Natural killer cell treated with Interleukin-12 subunit alpha and Interleukin-12 subunit beta and Interleukin-15 and Interleukin-18, amount 100 ng/mL, for 72 hours (primary cell): Measurements from ENCODE around the gene TNFRSF1B. TPM values are rescaled to one million over a fixed set of nuclear protein-coding genes. Genes with fewer than 3 reads are reported as not detected.

Experiments
- ATAC-seq, 2 donors: fragments of 150-1000 bp; cut with Tn5 transposase in 1 of 2; sonication (Bioruptor Pico), chemical (Tn5 transposase) in 1 of 2; 2 replicates each; pipeline ENCODE4 v1.10.0; 2021
- DNase-seq: peaks from one replicate; pipeline ENCODE4 v3.0.0; 2022; ENCODE audit warnings: low spot score
- H3K27ac Mint-ChIP-seq, 2 donors: 1 replicate in 1 of 2; 2 replicates in 1 of 2; pipeline ENCODE4 v1.8.0; 2022; ENCODE audit warnings: mixed read lengths in 2 of 2, mild to moderate bottlenecking in 1 of 2, moderate library complexity in 1 of 2
- H3K27me3 Mint-ChIP-seq, 2 donors: 1 replicate in 1 of 2; 2 replicates in 1 of 2; pipeline ENCODE4 v1.8.0; 2022; ENCODE audit warnings: mixed read lengths in 2 of 2
- H3K36me3 Mint-ChIP-seq: one replicate; pipeline ENCODE4 v1.8.0; 2022; ENCODE audit warnings: mixed read lengths
- H3K4me1 Mint-ChIP-seq, 2 donors: 1 replicate in 1 of 2; 2 replicates in 1 of 2; pipeline ENCODE4 v1.8.0; 2022; ENCODE audit warnings: low read depth in 2 of 2, mixed read lengths in 2 of 2, mild to moderate bottlenecking in 1 of 2
- H3K4me3 Mint-ChIP-seq: one replicate; pipeline ENCODE4 v1.8.0; 2022; ENCODE audit warnings: mixed read lengths
- H3K9me3 Mint-ChIP-seq: 2 replicates; pipeline ENCODE4 v1.8.0; 2022; ENCODE audit warnings: mixed read lengths
- total RNA-seq, 2 donors: library from RNA; stranded (reverse); gene quantifications; one replicate each; pipeline ENCODE4 v1.2.3, GENCODE V29; 2022

The TNFRSF1B gene
- total RNA-seq, 2 donors from 2014 or later: 452 to 479 TPM

GRCh38 chr1:12169442-12170135, 2.8 kb downstream of the TNFRSF1B start:
- H3K4me1 Mint-ChIP-seq: peaks cover 65 to 69% of the 10 kb centered on the region in 2 donors
- H3K9me3 Mint-ChIP-seq: no peaks in the 10 kb centered on the region
- H3K36me3 Mint-ChIP-seq: peaks cover 26% of the 10 kb centered on the region
- peak overlapping the region; percentile 99 for H3K27ac Mint-ChIP-seq
- no peak for DNase-seq
- ATAC-seq: no peak
- H3K4me3 Mint-ChIP-seq: peak overlapping the region; percentile 100
- H3K27me3 Mint-ChIP-seq: no peaks in the 10 kb centered on the region

GRCh38 chr1:12170263-12170671, 3.5 kb downstream of the TNFRSF1B start:
- Mint-ChIP-seq H3K27me3 (no peaks in the 10 kb centered on the region), H3K4me1 (peaks cover 64 to 66% of the 10 kb centered on the region in 2 donors), H3K36me3 (peaks cover 26% of the 10 kb centered on the region), H3K9me3 (no peaks in the 10 kb centered on the region), H3K4me3 (peak overlapping the region; percentile 100), H3K27ac (peak overlapping the region; percentile 99)
- ATAC-seq (no peak), DNase-seq (no peak)

- peak in 1 of 2 donors; percentile 36 for ATAC-seq
- H3K36me3 Mint-ChIP-seq: peaks cover 26% of the 10 kb centered on the region
- peak overlapping the region; percentile 100 for H3K4me3 Mint-ChIP-seq
- no peaks in the 10 kb centered on the region for H3K9me3 Mint-ChIP-seq
- H3K27ac Mint-ChIP-seq: peak overlapping the region; percentile 99
- H3K27me3 Mint-ChIP-seq: no peaks in the 10 kb centered on the region
- peaks cover 73 to 76% of the 10 kb centered on the region in 2 donors for H3K4me1 Mint-ChIP-seq
- DNase-seq: no peak
Observed at GRCh38 chr1:12171206-12172041, 4.6 kb downstream of the TNFRSF1B start.

- H3K4me1 Mint-ChIP-seq: peaks cover 75 to 81% of the 10 kb centered on the region in 2 donors
- no peaks in the 10 kb centered on the region for H3K9me3 Mint-ChIP-seq
- no peaks in the 10 kb centered on the region for H3K27me3 Mint-ChIP-seq
- H3K36me3 Mint-ChIP-seq: peaks cover 26% of the 10 kb centered on the region
- ATAC-seq (peak in 1 of 2 donors; percentile 7), DNase-seq (no peak)
- peak overlapping the region; percentile 100 for H3K4me3 Mint-ChIP-seq
- peak overlapping the region; percentile 99 for H3K27ac Mint-ChIP-seq
Observed at GRCh38 chr1:12172042-12172851, 5.5 kb downstream of the TNFRSF1B start.

- Mint-ChIP-seq H3K4me1 (peaks cover 81 to 82% of the 10 kb centered on the region in 2 donors), H3K4me3 (peak overlapping the region; percentile 100), H3K9me3 (no peaks in the 10 kb centered on the region), H3K27me3 (no peaks in the 10 kb centered on the region), H3K36me3 (peaks cover 18% of the 10 kb centered on the region), H3K27ac (peak overlapping the region; percentile 99)
- DNase-seq: no peak
- no peak for ATAC-seq
Observed at GRCh38 chr1:12173041-12173509, 6.3 kb downstream of the TNFRSF1B start.

GRCh38 chr1:12173631-12174121, 6.9 kb downstream of the TNFRSF1B start:
- Mint-ChIP-seq H3K36me3 (peaks cover 14% of the 10 kb centered on the region), H3K4me3 (peak overlapping the region; percentile 100)
- ATAC-seq: peak; percentile 69

GRCh38 chr1:12174924-12175810, 8.4 kb downstream of the TNFRSF1B start:
- H3K9me3 Mint-ChIP-seq: no peaks in the 10 kb centered on the region
- ATAC-seq: no peak
- H3K27ac Mint-ChIP-seq: peak overlapping the region; percentile 99
- H3K4me3 Mint-ChIP-seq: peak overlapping the region; percentile 100
- peaks cover 83 to 86% of the 10 kb centered on the region in 2 donors for H3K4me1 Mint-ChIP-seq
- H3K36me3 Mint-ChIP-seq: peaks cover 8% of the 10 kb centered on the region
- H3K27me3 Mint-ChIP-seq: no peaks in the 10 kb centered on the region
- DNase-seq: no peak

More at GRCh38 chr1:12173631-12174121, 6.9 kb downstream of the TNFRSF1B start:
- H3K27ac Mint-ChIP-seq: peak overlapping the region; percentile 99
- H3K27me3 Mint-ChIP-seq: no peaks in the 10 kb centered on the region
- peak; percentile 87 for DNase-seq
- peaks cover 85% of the 10 kb centered on the region in 2 donors for H3K4me1 Mint-ChIP-seq
- H3K9me3 Mint-ChIP-seq: no peaks in the 10 kb centered on the region

- Mint-ChIP-seq H3K36me3 (peaks cover 2% of the 10 kb centered on the region), H3K27me3 (no peaks in the 10 kb centered on the region), H3K4me1 (peaks cover 79 to 80% of the 10 kb centered on the region in 2 donors), H3K4me3 (peak overlapping the region; percentile 100), H3K27ac (peak overlapping the region; percentile 99), H3K9me3 (no peaks in the 10 kb centered on the region)
- ATAC-seq: no peak
- no peak for DNase-seq
Observed at GRCh38 chr1:12176298-12177118, 9.7 kb downstream of the TNFRSF1B start.

GRCh38 chr1:12177156-12177998, 10.6 kb downstream of the TNFRSF1B start:
- peaks cover 78 to 80% of the 10 kb centered on the region in 2 donors for H3K4me1 Mint-ChIP-seq
- no peak for DNase-seq
- no peaks in the 10 kb centered on the region for H3K9me3 Mint-ChIP-seq
- ATAC-seq: no peak
- H3K27me3 Mint-ChIP-seq: no peaks in the 10 kb centered on the region
- no peaks in the 10 kb centered on the region for H3K36me3 Mint-ChIP-seq
- H3K27ac Mint-ChIP-seq: peak overlapping the region; percentile 99
- H3K4me3 Mint-ChIP-seq: peak overlapping the region; percentile 100

GRCh38 chr1:12177999-12178441, 11.2 kb downstream of the TNFRSF1B start:
- Mint-ChIP-seq H3K4me3 (peak overlapping the region; percentile 100), H3K9me3 (no peaks in the 10 kb centered on the region), H3K4me1 (peaks cover 78 to 80% of the 10 kb centered on the region in 2 donors), H3K27ac (peak overlapping the region; percentile 99), H3K36me3 (no peaks in the 10 kb centered on the region), H3K27me3 (no peaks in the 10 kb centered on the region)
- DNase-seq (peak; percentile 86), ATAC-seq (peak; percentile 82 to 86)

GRCh38 chr1:12178511-12178910, 11.7 kb downstream of the TNFRSF1B start:
- H3K9me3 Mint-ChIP-seq: no peaks in the 10 kb centered on the region
- DNase-seq (no peak), ATAC-seq (no peak)
- H3K27ac Mint-ChIP-seq: peak overlapping the region; percentile 99
- no peaks in the 10 kb centered on the region for H3K27me3 Mint-ChIP-seq
- H3K4me1 Mint-ChIP-seq: peaks cover 77 to 80% of the 10 kb centered on the region in 2 donors
- peaks cover 1% of the 10 kb centered on the region for H3K36me3 Mint-ChIP-seq
- H3K4me3 Mint-ChIP-seq: peak overlapping the region; percentile 100
